GM12874 (cell line): ENCODE measurements around the gene GRK5.

Experiments used
- CTCF ChIP-seq: IDR thresholded peaks from 2 replicates; pipeline ENCODE4 v1.5.1; 2011; ENCODE audit warnings: low read depth, mild to moderate bottlenecking, control low read depth, low read length, moderate library complexity; ENCODE audit not compliant: insufficient read depth

The GRK5 gene

GRCh38 chr10:119314061-119314460 is 106.7 kb downstream of the GRK5 start:
- no peak for TF ChIP-seq CTCF

GRCh38 chr10:119314486-119314885 is 107.1 kb downstream of the GRK5 start:
- TF ChIP-seq CTCF: no peak

GRCh38 chr10:119315128-119316001 is 108.0 kb downstream of the GRK5 start:
- TF ChIP-seq CTCF: no peak

- TF ChIP-seq CTCF: no peak
These were observed 108.6 kb downstream of the GRK5 start for GRCh38 chr10:119316002-119316358.

- TF ChIP-seq CTCF: no peak
These were observed 109.3 kb downstream of the GRK5 start for GRCh38 chr10:119316729-119317097.

- TF ChIP-seq CTCF: no peak
These were observed 111.2 kb downstream of the GRK5 start for GRCh38 chr10:119318411-119319160.

- no peak for TF ChIP-seq CTCF
These were observed 112.0 kb downstream of the GRK5 start for GRCh38 chr10:119319161-119319919.
